GM23338 (cell line): ENCODE data around the gene HOXC9.
A peak's percentile ranks its signal among the peaks of the same experiment; 100 is the strongest.

Source experiments
- CREB1 ChIP-seq: fragments of 250-450 bp; sonication (Bioruptor Pico); IDR thresholded peaks from 2 replicates; pipeline ENCODE4 v1.5.0; 2020; ENCODE audit warnings: low read depth, mild to moderate bottlenecking, moderate library complexity
- CTCF ChIP-seq, 2 experiments: fragments of 200-600 bp in 1 of 2; sonication (generic) in 1 of 2; conservative IDR thresholded peaks; 2 replicates each; pipeline versions ENCODE4 v1.5.1 to v1.6.1; 2016 to 2017; ENCODE audit warnings: antibody characterized with exemption in 2 of 2, low read depth in 2 of 2, mild to moderate bottlenecking in 2 of 2, moderate library complexity in 1 of 2
- EZH2 ChIP-seq: fragments of 200-600 bp; sonication (generic); IDR thresholded peaks from one replicate; pipeline ENCODE4 v1.8.0; 2017; ENCODE audit warnings: antibody characterized with exemption, mild to moderate bottlenecking, low read depth; ENCODE audit not compliant: unreplicated experiment
- EZH2phosphoT487 ChIP-seq: fragments of 200-600 bp; sonication (generic); IDR thresholded peaks from one replicate; pipeline ENCODE4 v1.8.1; 2018; ENCODE audit warnings: antibody characterized with exemption; ENCODE audit not compliant: unreplicated experiment
- POLR2AphosphoS5 ChIP-seq: IDR thresholded peaks from 2 replicates; pipeline ENCODE4 v1.6.1; 2016; ENCODE audit warnings: antibody characterized with exemption, low read depth
- STAT1 ChIP-seq: IDR thresholded peaks from one replicate; pipeline ENCODE4 v1.6.1; 2016; ENCODE audit warnings: antibody characterized with exemption; ENCODE audit not compliant: unreplicated experiment
- ZNF331 ChIP-seq: fragments of 250-450 bp; sonication (Bioruptor Pico); IDR thresholded peaks from 2 replicates; pipeline ENCODE4 v1.5.0; 2020; ENCODE audit warnings: low read depth, mild to moderate bottlenecking, moderate library complexity
- TF ChIP-seq, protein P1 (sequence below): IDR thresholded peaks from one replicate; pipeline ENCODE4 v1.6.1; 2018; ENCODE audit warnings: antibody characterized with exemption; ENCODE audit not compliant: unreplicated experiment
- TF ChIP-seq, protein P2 (sequence below): IDR thresholded peaks from 2 replicates; pipeline ENCODE4 v1.6.1; 2016; ENCODE audit warnings: antibody characterized with exemption

DNA sequence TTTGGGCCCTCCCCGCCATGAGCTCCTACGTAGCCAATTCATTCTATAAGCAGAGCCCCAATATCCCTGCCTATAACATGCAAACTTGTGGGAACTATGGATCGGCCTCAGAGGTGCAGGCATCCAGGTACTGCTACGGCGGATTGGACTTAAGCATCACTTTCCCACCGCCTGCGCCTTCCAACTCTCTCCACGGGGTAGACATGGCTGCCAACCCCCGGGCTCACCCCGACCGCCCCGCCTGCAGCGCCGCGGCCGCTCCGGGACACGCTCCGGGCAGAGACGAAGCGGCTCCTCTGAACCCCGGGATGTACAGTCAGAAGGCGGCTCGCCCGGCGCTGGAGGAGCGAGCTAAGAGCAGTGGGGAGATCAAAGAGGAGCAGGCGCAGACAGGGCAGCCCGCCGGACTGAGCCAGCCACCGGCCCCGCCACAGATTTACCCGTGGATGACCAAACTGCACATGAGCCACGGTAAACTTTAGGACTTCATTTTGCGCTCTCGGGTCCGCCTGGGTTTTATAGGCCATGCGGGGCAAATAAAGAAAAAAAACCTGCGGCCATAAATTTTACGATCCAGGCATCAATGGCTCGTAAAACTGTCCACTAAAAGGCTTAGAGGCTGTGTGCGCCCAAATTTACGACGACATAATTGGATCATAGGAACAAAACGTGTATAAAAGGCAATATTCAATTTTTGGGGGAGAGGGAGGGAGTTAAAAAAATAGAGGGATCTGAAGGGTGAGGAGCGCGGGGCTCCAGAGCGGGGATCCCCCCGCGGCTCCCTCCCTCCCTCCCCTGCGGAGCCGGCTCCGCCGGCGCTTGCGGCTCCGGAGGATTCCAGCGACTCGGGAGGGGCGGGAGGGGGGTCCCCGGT is 33.4 kb downstream of the HOXC9 start:
- TF ChIP-seq CTCF (conservative IDR thresholded peaks at IDR 0.05; ENCODE audit: low read depth in 2 of 2) = no peak
- peak; percentile 98 for TF ChIP-seq EZH2
- TF ChIP-seq EZH2phosphoT487 = peak; percentile 92
- no peak for TF ChIP-seq POLR2AphosphoS5
- TF ChIP-seq, protein P1, sequence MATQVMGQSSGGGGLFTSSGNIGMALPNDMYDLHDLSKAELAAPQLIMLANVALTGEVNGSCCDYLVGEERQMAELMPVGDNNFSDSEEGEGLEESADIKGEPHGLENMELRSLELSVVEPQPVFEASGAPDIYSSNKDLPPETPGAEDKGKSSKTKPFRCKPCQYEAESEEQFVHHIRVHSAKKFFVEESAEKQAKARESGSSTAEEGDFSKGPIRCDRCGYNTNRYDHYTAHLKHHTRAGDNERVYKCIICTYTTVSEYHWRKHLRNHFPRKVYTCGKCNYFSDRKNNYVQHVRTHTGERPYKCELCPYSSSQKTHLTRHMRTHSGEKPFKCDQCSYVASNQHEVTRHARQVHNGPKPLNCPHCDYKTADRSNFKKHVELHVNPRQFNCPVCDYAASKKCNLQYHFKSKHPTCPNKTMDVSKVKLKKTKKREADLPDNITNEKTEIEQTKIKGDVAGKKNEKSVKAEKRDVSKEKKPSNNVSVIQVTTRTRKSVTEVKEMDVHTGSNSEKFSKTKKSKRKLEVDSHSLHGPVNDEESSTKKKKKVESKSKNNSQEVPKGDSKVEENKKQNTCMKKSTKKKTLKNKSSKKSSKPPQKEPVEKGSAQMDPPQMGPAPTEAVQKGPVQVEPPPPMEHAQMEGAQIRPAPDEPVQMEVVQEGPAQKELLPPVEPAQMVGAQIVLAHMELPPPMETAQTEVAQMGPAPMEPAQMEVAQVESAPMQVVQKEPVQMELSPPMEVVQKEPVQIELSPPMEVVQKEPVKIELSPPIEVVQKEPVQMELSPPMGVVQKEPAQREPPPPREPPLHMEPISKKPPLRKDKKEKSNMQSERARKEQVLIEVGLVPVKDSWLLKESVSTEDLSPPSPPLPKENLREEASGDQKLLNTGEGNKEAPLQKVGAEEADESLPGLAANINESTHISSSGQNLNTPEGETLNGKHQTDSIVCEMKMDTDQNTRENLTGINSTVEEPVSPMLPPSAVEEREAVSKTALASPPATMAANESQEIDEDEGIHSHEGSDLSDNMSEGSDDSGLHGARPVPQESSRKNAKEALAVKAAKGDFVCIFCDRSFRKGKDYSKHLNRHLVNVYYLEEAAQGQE = no peak
- no peak for TF ChIP-seq ZNF331 (CRISPR knock-in tag)
- TF ChIP-seq, protein P2, sequence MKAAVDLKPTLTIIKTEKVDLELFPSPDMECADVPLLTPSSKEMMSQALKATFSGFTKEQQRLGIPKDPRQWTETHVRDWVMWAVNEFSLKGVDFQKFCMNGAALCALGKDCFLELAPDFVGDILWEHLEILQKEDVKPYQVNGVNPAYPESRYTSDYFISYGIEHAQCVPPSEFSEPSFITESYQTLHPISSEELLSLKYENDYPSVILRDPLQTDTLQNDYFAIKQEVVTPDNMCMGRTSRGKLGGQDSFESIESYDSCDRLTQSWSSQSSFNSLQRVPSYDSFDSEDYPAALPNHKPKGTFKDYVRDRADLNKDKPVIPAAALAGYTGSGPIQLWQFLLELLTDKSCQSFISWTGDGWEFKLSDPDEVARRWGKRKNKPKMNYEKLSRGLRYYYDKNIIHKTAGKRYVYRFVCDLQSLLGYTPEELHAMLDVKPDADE = no peak
- TF ChIP-seq CREB1 = no peak
- no peak for TF ChIP-seq STAT1
